GM12878 (cell line): ENCODE results near the gene REEP1. TPM values are rescaled to one million over a fixed set of nuclear protein-coding genes. Genes with fewer than 3 reads are reported as not detected.

Experiments used
- ATAC-seq: fragments of 200-7000 bp; cut with Tn5 transposase; 3 replicates; pipeline ENCODE4 v1.9.1; 2020; ENCODE audit warnings: mild to moderate bottlenecking, moderate library complexity
- BruUV-seq: library from RNA; stranded (reverse); fragments of 400-500 nt; replicated peaks from 2 replicates; lab custom pipeline; 2021; lab: Mats Ljungman, UMichigan
- CTCF ChIA-PET: fragments of 300-600 bp; sonication (Branson Sonifier 250); formaldehyde crosslinking; extraction: SDS; loops from one replicate; lab custom pipeline; 2021; ENCODE audit warnings: inconsistent platforms; lab: Yijun Ruan, JAX
- POLR2A ChIA-PET: fragments of 350-600 bp; formaldehyde crosslinking; extraction: SDS; loops from one replicate; lab custom pipeline; 2021; ENCODE audit warnings: inconsistent platforms; lab: Charles Lee
- RAD21 ChIA-PET: fragments of 300-600 bp; sonication (Branson Sonifier 250); formaldehyde crosslinking; loops from one replicate; lab custom pipeline; 2023; ENCODE audit warnings: antibody characterized with exemption; ENCODE audit not compliant: unreplicated experiment; lab: Charles Lee
- SMC1A ChIA-PET: fragments of 300-600 bp; sonication (Branson Sonifier 250); formaldehyde crosslinking; loops from one replicate; lab custom pipeline; 2023; ENCODE audit not compliant: unreplicated experiment, uncharacterized antibody; lab: Charles Lee
- DNase-seq: peaks from one replicate; pipeline ENCODE4 v3.0.0-alpha.2; 2011; ENCODE audit warnings: low read depth, low spot score
- FAIRE-seq: peaks from 3 replicates; lab custom pipeline; 2011; peaks lifted over from hg19 to GRCh38; lab: Jason Lieb, UNC
- H2AFZ ChIP-seq: 2 replicates; pipeline ENCODE4 v1.6.0; 2011; ENCODE audit warnings: low read depth, low read length, control low read depth; ENCODE audit not compliant: control insufficient read depth
- H3K27ac ChIP-seq: 2 replicates; pipeline ENCODE4 v1.5.1; 2011; ENCODE audit warnings: control low read depth; ENCODE audit not compliant: control insufficient read depth, insufficient read depth
- H3K27me3 ChIP-seq, 2 experiments: replicated peaks in 1 of 2; 2 replicates each; pipeline versions ENCODE4 v1.6.0 to v1.6.1; 2011; ENCODE audit warnings: low read length in 1 of 2; ENCODE audit not compliant: control insufficient read depth in 2 of 2, insufficient read depth in 2 of 2
- H3K36me3 ChIP-seq, 2 experiments: 2 replicates each; pipeline ENCODE4 v1.5.1; 2011; ENCODE audit warnings: low read length in 1 of 2; ENCODE audit not compliant: control insufficient read depth in 2 of 2, insufficient read depth in 2 of 2
- H3K4me1 ChIP-seq: 2 replicates; pipeline ENCODE4 v1.6.1; 2011; ENCODE audit warnings: mild to moderate bottlenecking, low read length, moderate library complexity, mixed read lengths; ENCODE audit not compliant: control insufficient read depth, insufficient read depth
- H3K4me2 ChIP-seq: 2 replicates; pipeline ENCODE4 v1.6.0; 2011; ENCODE audit warnings: control low read depth; ENCODE audit not compliant: control insufficient read depth, insufficient read depth
- H3K4me3 ChIP-seq: fragments of 200-600 bp; sonication (generic); 2 replicates; pipeline ENCODE4 v1.5.1; 2016
- H3K79me2 ChIP-seq: 2 replicates; pipeline ENCODE4 v1.6.0; 2011; ENCODE audit warnings: low read length; ENCODE audit not compliant: control insufficient read depth, insufficient read depth
- H3K9ac ChIP-seq: 2 replicates; pipeline ENCODE4 v1.8.0; 2011; ENCODE audit warnings: low read length, control low read depth, mixed read lengths; ENCODE audit not compliant: control insufficient read depth, insufficient read depth
- H3K9me3 ChIP-seq: replicated peaks from 3 replicates; pipeline ENCODE4 v1.5.1; 2011; ENCODE audit warnings: mild to moderate bottlenecking, low read length; ENCODE audit not compliant: control insufficient read depth, insufficient read depth
- H4K20me1 ChIP-seq: 2 replicates; pipeline ENCODE4 v1.6.0; 2011; ENCODE audit not compliant: control insufficient read depth, insufficient read depth
- CREM ChIP-seq: IDR thresholded peaks from 2 replicates; pipeline ENCODE4 v1.6.1; 2014; ENCODE audit warnings: antibody characterized with exemption, low read depth
- DPF2 ChIP-seq: fragments of 450-650 bp; IDR thresholded peaks from 2 replicates; pipeline ENCODE4 v1.6.1; 2017; ENCODE audit warnings: mild to moderate bottlenecking
- NFYA ChIP-seq: IDR thresholded peaks from 2 replicates; pipeline ENCODE4 v1.6.1; 2011; ENCODE audit warnings: low read depth, mild to moderate bottlenecking, low read length, improper control_type of control experiment, borderline replicate concordance
- SUPT20H ChIP-seq: IDR thresholded peaks from 2 replicates; pipeline ENCODE4 v1.6.1; 2011; ENCODE audit warnings: low read depth, mild to moderate bottlenecking, low read length, moderate library complexity, borderline replicate concordance; ENCODE audit not compliant: control insufficient read depth
- ZBTB33 ChIP-seq: fragments of 450-650 bp; IDR thresholded peaks from 2 replicates; pipeline ENCODE4 v1.6.1; 2017; ENCODE audit warnings: mild to moderate bottlenecking
- WGBS: methylation state at CpG from one replicate; pipeline ENCODE4 v1.1.6; 2016; ENCODE audit warnings: low lambda C conversion rate; ENCODE audit not compliant: insufficient replicate concordance, insufficient coverage; ENCODE audit errors: missing lambda C conversion rate; 5-methylcytosine and 5-hydroxymethylcytosine counted together
- in situ Hi-C: fragments of 300-500 bp; cut with MboI; formaldehyde crosslinking; loops from 9 replicates; pipeline ENCODE4 v1.14.3; 2018; ENCODE audit warnings: mixed read lengths
- intact Hi-C: fragments of 100-400 bp; cut with micrococcal nuclease; formaldehyde crosslinking; loops from one replicate; pipeline ENCODE4 v1.14.2; 2022; ENCODE audit not compliant: unreplicated experiment
- polyA plus RNA-seq, 11 experiments: library from polyadenylated mRNA; depleted of rRNA in 4 of 11; unstranded in 6 of 11; stranded (reverse) in 5 of 11; fragments of >200 nt; fragmentation: Nextera tagmentation in 4 of 11; fragmentation: Illumina TruSeq in 1 of 11; extraction: Ambion mirVana in 4 of 11; extraction: Trizol in 1 of 11; gene quantifications; 1 replicate in 1 of 11; 2 replicates in 10 of 11; pipeline versions ENCODE4 v1.2.1 to v1.2.3, GENCODE V29; 2011 to 2016; ENCODE audit warnings: inconsistent platforms in 2 of 11, missing spikeins in 2 of 11, low read depth in 1 of 11
- total RNA-seq, 4 experiments: library from RNA; depleted of rRNA in 3 of 4; stranded (reverse); fragments of >200 nt in 3 of 4; fragmentation: Illumina TruSeq in 1 of 4; extraction: Trizol in 1 of 4; gene quantifications; 2 replicates each; pipeline versions ENCODE4 v1.2.1 to v1.2.3, GENCODE V29; 2013 to 2021

REEP1 gene
- total and polyA plus RNA-seq, 10 of the 15 experiments (the other 5 are each of a cell fraction or from before 2014, with no cell fraction given) = 0.02 to 0.30 (median 0.09) TPM; not detected in 1

- TF ChIP-seq ZBTB33 (no peak), NFYA (no peak), SUPT20H (no peak), DPF2 (no peak), CREM (no peak)
- Histone ChIP-seq H3K9me3 (no peaks in the 10 kb centered on the region), H3K4me3 (no peak overlapping the region), H3K4me1 (peaks cover 3% of the 10 kb centered on the region; the same call in 1 of the 2 replicates), H3K27me3 (no peaks in the 10 kb centered on the region), H2AFZ (no peak overlapping the region), H3K4me2 (no peak overlapping the region), H3K9ac (no peak overlapping the region), H3K36me3 (peaks cover 9 to 12% of the 10 kb centered on the region in 2 experiments), H4K20me1 (no peaks in the 10 kb centered on the region), H3K27ac (no peak overlapping the region), H3K79me2 (no peaks in the 10 kb centered on the region)
- ChIA-PET POLR2A (interaction anchor here (0.9 kb wide), 1 partner anchor 32 kb away, joined by 3 read pairs; no protein-coding TSS in a partner anchor), CTCF (interaction anchor here (0.8 to 2.0 kb wide), 7 partner anchors 9 to 388 kb away, joined by 3 to 6 read pairs (median 3); no protein-coding TSS in a partner anchor), SMC1A (interaction anchor here (0.9 to 3.4 kb wide), 3 partner anchors 12 to 162 kb away, joined by 3 to 12 read pairs (median 4); no protein-coding TSS in a partner anchor), RAD21 (interaction anchor here (1.1 kb wide), 1 partner anchor 82 kb away, joined by 3 read pairs; no protein-coding TSS in a partner anchor)
- no peak for ATAC-seq
- in situ Hi-C loops (no loop called here), intact Hi-C loops (no loop called here)
- 98% methylated on average over 4 of the region's 4 CpGs for WGBS
- no TSS peak for BruUV-seq
- no peak for DNase-seq
- no peak for FAIRE-seq
These were observed 123.5 kb downstream of the REEP1 start for GRCh38 chr2:86213699-86214502.
